PC-3 (cell line): Measurements from ENCODE around the gene CACNA1H.

ENCODE experiments used
- CTCF ChIP-seq: fragments of 300-600 bp; sonication (generic); conservative IDR thresholded peaks from 2 replicates; pipeline ENCODE4 v1.5.1; 2017; ENCODE audit warnings: antibody characterized with exemption, low read depth, mild to moderate bottlenecking, low read length
- EZH2phosphoT487 ChIP-seq: fragments of 300-600 bp; sonication (generic); IDR thresholded peaks from 2 replicates; pipeline ENCODE4 v1.6.1; 2018; ENCODE audit warnings: mild to moderate bottlenecking, antibody characterized with exemption, low read length, borderline replicate concordance

- TF ChIP-seq CTCF = no peak
- no peak for TF ChIP-seq EZH2phosphoT487
Observed at GRCh38 chr16:1151424-1152122, 1.3 kb upstream of the CACNA1H start.
